Kidney epithelial cell (primary cell): ENCODE results near the gene TBX4. TPM values are rescaled to one million over a fixed set of nuclear protein-coding genes. Genes with fewer than 3 reads are reported as not detected.
"Not testable (repeated sequence)": the region's sequence is repeated elsewhere in the genome, so short reads cannot be mapped to it uniquely, and the experiment has no call there.

Experiments used
- DNase-seq: peaks from one replicate; pipeline ENCODE4 v3.0.0-alpha.2; 2010; ENCODE audit warnings: low read depth
- H3K27me3 ChIP-seq: 2 replicates; pipeline ENCODE4 v1.6.0; 2011; ENCODE audit warnings: low read length; ENCODE audit not compliant: control insufficient read depth, insufficient read depth
- H3K36me3 ChIP-seq: 2 replicates; pipeline ENCODE4 v1.5.1; 2011; ENCODE audit warnings: low read length; ENCODE audit not compliant: control insufficient read depth, insufficient read depth
- H3K4me3 ChIP-seq: 2 replicates; pipeline ENCODE4 v1.5.1; 2011; ENCODE audit warnings: low read depth, mild to moderate bottlenecking, control low read depth, low read length
- total RNA-seq: library from RNA; depleted of rRNA; stranded (reverse); fragments of >200 nt; gene quantifications from 2 replicates; pipeline ENCODE4 v1.2.3, GENCODE V29; 2015
- TF ChIP-seq, protein P1 (sequence below): IDR thresholded peaks from 2 replicates; pipeline ENCODE4 v1.5.1; 2011; ENCODE audit warnings: mild to moderate bottlenecking, moderate library complexity, low read length, control low read depth, inconsistent platforms; ENCODE audit not compliant: insufficient read depth, poor library complexity, severe bottlenecking

Gene TBX4
- total RNA-seq, 1 donor from 2014 or later = not detected

- no peak for DNase-seq
- TF ChIP-seq, protein P1, sequence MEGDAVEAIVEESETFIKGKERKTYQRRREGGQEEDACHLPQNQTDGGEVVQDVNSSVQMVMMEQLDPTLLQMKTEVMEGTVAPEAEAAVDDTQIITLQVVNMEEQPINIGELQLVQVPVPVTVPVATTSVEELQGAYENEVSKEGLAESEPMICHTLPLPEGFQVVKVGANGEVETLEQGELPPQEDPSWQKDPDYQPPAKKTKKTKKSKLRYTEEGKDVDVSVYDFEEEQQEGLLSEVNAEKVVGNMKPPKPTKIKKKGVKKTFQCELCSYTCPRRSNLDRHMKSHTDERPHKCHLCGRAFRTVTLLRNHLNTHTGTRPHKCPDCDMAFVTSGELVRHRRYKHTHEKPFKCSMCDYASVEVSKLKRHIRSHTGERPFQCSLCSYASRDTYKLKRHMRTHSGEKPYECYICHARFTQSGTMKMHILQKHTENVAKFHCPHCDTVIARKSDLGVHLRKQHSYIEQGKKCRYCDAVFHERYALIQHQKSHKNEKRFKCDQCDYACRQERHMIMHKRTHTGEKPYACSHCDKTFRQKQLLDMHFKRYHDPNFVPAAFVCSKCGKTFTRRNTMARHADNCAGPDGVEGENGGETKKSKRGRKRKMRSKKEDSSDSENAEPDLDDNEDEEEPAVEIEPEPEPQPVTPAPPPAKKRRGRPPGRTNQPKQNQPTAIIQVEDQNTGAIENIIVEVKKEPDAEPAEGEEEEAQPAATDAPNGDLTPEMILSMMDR = no peak
- peaks cover 4% of the 10 kb centered on the region for H3K27me3 ChIP-seq
- no peaks in the 10 kb centered on the region for H3K36me3 ChIP-seq
- H3K4me3 ChIP-seq = no peak overlapping the region
These were observed 25.5 kb upstream of the TBX4 start for GRCh38 chr17:61426482-61427304.

DNA sequence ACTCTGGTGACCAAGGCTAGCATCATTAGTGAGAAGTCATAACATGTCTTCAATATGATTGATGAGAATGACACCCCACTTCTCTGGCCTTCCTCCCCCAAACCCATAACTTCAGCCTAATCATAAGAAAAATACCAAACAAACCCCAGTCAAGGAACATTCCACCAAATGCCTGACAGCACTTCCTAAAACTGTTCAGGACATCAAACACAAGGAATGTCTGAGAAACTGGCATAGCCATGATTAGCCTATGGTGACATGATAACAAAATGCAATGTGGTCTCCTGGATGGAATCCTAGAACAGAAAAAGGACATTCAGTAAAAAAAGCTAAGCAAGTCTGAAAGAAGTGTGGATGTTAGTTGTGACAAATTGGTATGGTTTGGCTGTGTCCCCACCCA, 24.7 kb upstream of the TBX4 start:
- Histone ChIP-seq H3K36me3 (no peaks in the 10 kb centered on the region), H3K27me3 (peaks cover 2% of the 10 kb centered on the region), H3K4me3 (no peak overlapping the region)
- TF ChIP-seq, protein P1 = no peak
- no peak for DNase-seq

DNA sequence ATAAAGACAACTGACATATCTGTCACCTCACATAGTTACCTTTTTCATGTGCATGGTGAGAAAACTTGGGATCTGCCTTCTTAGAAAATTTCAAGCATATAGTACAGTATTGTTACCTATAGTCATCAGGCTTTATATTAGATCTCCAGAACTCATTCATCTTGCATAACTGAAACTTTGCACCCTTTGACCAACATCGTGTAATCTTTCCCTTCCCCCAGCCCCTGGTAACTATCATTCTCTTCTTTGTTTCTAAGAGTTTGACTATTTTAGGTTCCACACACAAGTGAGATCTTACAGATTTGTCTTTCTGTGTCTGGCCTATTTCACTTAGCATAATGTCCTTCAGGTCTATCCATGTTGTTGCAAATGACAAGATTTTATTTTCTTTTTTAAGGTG, 22.9 kb upstream of the TBX4 start:
- Histone ChIP-seq H3K4me3 (no peak overlapping the region), H3K27me3 (no peaks in the 10 kb centered on the region), H3K36me3 (no peaks in the 10 kb centered on the region)
- no peak for DNase-seq
- TF ChIP-seq, protein P1 = no peak

DNA sequence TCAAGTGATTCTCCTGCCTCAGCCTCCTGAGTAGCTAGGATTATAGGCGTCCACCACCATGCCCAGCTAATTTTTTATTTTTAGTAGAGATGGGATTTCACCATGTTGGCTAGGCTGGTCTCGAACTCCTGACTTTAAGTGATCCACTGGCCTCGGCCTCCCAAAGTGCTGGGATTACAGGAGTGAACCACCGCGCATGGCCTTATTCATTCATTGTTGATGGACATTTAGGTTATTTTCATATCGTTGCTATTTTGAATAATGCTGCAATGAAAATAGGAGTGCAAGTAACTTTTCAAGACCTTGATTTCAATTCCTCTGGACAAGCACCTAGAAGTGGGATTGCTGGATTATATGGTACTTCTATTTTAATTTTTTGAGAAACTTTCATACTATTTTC, 22.4 kb upstream of the TBX4 start:
- H3K4me3 ChIP-seq, H3K36me3 ChIP-seq, DNase-seq, H3K27me3 ChIP-seq: not testable (repeated sequence)

DNA sequence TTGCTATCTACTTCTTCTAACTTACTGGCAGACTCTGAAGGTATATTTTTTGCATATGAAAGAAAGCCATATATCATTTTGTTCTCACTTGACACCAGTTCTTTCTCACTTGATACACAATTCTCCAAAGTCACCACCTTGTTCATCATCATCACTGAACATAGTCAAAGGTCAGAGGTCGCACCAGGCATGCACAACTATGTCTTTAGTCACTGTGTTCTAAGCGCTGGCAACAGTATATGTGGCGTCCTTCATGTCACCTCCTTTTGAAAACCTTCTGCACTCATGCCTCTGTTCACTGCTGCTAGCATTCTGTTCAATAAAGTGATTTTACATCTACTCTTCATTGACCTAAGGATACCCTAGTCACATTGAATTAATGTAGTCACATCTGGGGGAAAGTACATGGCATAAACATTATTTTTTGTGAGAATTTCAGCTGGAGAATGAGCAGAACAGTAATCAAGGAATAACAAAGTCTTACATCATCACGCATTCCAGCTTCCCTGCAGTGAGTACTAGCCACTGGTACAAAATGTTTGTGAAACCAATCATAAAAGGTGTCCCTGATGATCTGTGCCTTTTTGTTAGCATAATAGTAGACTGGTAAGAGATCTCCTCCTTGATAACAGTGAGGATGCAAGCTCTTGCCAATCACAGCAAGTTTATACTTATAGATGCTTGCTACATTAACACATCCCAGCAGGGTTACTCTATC, 20.5 kb upstream of the TBX4 start:
- no peaks in the 10 kb centered on the region for H3K27me3 ChIP-seq
- DNase-seq = no peak
- no peaks in the 10 kb centered on the region for H3K36me3 ChIP-seq
- TF ChIP-seq, protein P1 = no peak
- H3K4me3 ChIP-seq = no peak overlapping the region

GRCh38 chr17:61436273-61436672, 15.9 kb upstream of the TBX4 start:
- Histone ChIP-seq H3K36me3 (no peaks in the 10 kb centered on the region), H3K4me3 (no peak overlapping the region), H3K27me3 (peaks cover 3% of the 10 kb centered on the region)
- TF ChIP-seq, protein P1 = no peak
- no peak for DNase-seq
